PFSK-1 (cell line): ENCODE data around the gene STH.

ENCODE experiments used
- FOXP2 ChIP-seq: optimal IDR thresholded peaks from 2 replicates; pipeline ENCODE3; 2011; ENCODE audit warnings: borderline replicate concordance, control low read depth, inconsistent platforms; ENCODE audit not compliant: insufficient read depth; ENCODE audit errors: extremely low read length, extremely low read depth
- POLR2AphosphoS5 ChIP-seq: IDR thresholded peaks from 2 replicates; pipeline ENCODE4 v1.6.1; 2012; ENCODE audit warnings: low read depth, mild to moderate bottlenecking, control low read depth, low read length, moderate library complexity
- SIN3A ChIP-seq: IDR thresholded peaks from 2 replicates; pipeline ENCODE4 v1.6.1; 2012; ENCODE audit warnings: mild to moderate bottlenecking, low read length, moderate library complexity, borderline replicate concordance; ENCODE audit not compliant: insufficient read depth
- TAF1 ChIP-seq: IDR thresholded peaks from 2 replicates; pipeline ENCODE4 v1.6.1; 2012; ENCODE audit warnings: low read length, control low read depth, borderline replicate concordance; ENCODE audit not compliant: insufficient read depth
- TF ChIP-seq, protein P1 (sequence below), 2 experiments: IDR thresholded peaks; 2 replicates each; pipeline versions ENCODE4 v1.6.1 to v1.8.0; 2011 to 2012; ENCODE audit warnings: low read depth in 2 of 2, low read length in 2 of 2, control low read depth in 1 of 2, inconsistent platforms in 1 of 2, mild to moderate bottlenecking in 1 of 2, moderate library complexity in 1 of 2; ENCODE audit not compliant: insufficient read depth in 1 of 2

The STH gene

DNA sequence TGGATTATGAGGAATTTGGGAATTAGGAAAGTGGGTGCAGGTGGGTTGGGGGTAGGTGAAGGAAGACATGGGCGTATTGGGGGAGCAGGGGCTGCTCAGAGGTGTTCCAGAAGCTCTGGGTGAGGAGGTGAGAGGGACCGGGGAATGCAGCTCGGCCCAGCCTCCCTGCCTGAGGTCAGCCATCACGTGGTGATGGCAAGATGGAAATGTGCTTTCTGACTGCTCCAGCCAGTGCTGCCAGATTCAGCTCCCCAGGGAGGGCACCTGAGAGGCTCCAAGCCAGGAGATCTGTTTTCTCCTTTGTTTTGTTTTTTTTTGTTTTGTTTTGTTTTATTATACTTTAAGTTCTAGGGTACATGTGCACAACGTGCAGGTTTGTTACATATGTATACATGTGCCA, 35.2 kb upstream of the STH start:
- no peak for TF ChIP-seq SIN3A
- TF ChIP-seq POLR2AphosphoS5: no peak
- no peak for TF ChIP-seq TAF1
- no peak for TF ChIP-seq FOXP2
- TF ChIP-seq, protein P1, sequence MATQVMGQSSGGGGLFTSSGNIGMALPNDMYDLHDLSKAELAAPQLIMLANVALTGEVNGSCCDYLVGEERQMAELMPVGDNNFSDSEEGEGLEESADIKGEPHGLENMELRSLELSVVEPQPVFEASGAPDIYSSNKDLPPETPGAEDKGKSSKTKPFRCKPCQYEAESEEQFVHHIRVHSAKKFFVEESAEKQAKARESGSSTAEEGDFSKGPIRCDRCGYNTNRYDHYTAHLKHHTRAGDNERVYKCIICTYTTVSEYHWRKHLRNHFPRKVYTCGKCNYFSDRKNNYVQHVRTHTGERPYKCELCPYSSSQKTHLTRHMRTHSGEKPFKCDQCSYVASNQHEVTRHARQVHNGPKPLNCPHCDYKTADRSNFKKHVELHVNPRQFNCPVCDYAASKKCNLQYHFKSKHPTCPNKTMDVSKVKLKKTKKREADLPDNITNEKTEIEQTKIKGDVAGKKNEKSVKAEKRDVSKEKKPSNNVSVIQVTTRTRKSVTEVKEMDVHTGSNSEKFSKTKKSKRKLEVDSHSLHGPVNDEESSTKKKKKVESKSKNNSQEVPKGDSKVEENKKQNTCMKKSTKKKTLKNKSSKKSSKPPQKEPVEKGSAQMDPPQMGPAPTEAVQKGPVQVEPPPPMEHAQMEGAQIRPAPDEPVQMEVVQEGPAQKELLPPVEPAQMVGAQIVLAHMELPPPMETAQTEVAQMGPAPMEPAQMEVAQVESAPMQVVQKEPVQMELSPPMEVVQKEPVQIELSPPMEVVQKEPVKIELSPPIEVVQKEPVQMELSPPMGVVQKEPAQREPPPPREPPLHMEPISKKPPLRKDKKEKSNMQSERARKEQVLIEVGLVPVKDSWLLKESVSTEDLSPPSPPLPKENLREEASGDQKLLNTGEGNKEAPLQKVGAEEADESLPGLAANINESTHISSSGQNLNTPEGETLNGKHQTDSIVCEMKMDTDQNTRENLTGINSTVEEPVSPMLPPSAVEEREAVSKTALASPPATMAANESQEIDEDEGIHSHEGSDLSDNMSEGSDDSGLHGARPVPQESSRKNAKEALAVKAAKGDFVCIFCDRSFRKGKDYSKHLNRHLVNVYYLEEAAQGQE (IDR thresholded peaks at IDR 0.05; ENCODE audit: insufficient read depth in 1 of 2, low read depth in 2 of 2, low read length in 2 of 2): no peak

DNA sequence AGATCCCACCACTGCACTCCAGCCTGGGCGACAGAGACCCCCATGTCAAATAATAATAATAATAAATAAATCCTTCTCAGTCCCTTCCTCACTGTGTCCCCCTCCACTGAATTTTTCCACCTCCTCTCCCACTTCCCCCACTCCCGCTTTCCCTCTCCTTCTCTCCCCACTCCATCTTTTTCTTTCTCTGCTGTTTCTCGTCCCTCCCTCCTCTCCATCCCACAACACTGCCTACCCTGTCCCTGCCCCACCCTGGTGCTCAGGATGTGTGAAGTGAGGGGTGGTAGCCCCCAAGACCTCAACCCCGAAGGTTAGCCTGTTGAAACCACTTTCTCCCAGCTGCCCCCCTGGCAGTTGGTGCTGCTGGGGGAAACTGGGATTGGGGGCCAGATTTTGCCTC, 34.4 kb upstream of the STH start:
- TF ChIP-seq TAF1 (no peak), FOXP2 (no peak), SIN3A (no peak), POLR2AphosphoS5 (no peak)
- TF ChIP-seq, protein P1 (IDR thresholded peaks at IDR 0.05; ENCODE audit: insufficient read depth in 1 of 2, low read depth in 2 of 2, low read length in 2 of 2): no peak

DNA sequence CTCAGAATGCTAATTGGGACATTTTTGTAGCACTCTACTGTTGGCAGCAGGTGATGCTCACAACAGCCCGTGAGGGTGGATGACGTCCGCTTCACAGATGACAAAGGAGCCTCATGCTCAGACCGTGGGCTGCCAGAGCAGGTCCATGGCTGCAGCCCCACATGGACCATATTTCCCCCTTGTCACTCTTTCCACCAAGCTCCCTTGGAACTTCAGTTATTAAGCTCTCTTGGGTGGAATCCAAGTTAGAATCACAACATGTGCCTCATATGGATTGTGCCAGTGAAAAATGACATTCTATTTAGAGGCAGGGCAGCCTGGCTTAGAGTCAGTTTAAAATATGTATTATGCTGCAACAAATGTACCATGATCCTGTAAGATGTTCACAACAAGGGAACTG, 33.2 kb upstream of the STH start:
- TF ChIP-seq FOXP2: no peak
- TF ChIP-seq POLR2AphosphoS5: no peak
- TF ChIP-seq, protein P1 (IDR thresholded peaks at IDR 0.05; ENCODE audit: insufficient read depth in 1 of 2, low read depth in 2 of 2, low read length in 2 of 2): no peak
- no peak for TF ChIP-seq SIN3A
- TF ChIP-seq TAF1: no peak

DNA sequence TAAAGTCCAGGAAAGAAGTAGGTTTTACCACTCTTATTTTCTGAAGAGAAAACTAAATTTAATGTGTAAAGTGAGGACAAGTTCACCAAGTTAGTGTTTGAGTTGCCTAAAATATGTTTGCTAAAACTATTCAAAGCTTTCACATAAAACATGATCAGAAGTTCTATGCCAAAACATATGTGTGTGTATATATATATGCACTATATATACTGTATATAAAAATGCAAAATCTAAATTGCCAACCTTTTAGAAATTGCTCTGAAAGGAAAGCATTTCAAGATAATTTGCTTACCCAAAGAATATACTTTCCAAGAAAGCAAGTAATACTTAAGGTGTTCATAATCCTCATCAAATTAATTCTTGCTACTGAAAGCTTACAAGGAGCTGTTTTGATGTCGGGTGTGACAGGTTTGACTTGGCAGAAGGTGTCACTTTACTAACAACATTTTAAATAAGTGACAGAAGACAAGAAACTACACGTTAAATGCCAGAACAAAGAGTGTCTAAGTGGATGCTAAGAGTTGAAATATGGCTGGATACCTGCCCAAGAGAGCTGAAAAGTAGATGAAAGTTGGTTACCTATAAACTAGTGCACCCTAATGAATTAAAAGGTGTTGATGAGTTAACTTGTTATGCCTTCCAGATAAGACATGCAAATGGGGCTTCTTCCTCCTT, 32.3 kb upstream of the STH start:
- no peak for TF ChIP-seq FOXP2
- TF ChIP-seq, protein P1 (IDR thresholded peaks at IDR 0.05; ENCODE audit: insufficient read depth in 1 of 2, low read depth in 2 of 2, low read length in 2 of 2): no peak

DNA sequence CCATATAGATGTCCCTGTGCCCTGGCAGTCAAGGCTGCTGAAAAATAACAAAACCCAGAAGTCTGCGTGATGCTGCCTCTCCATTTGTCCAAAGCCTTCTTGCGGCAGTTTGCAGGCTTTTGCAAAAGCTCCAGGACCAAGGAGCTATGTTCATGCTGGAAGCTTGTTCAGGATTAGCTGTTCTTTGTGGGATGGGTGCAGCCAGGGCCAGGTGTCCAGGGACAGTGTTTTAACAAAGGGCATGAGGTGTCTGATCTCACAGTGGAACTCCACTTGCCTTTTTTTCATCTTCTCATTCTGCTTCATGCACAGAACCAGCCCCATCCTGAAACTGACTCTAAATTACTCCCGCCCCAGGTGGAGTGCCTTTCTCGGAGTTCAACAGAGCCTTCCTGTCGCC, 31.7 kb upstream of the STH start:
- TF ChIP-seq TAF1 (no peak), FOXP2 (no peak), POLR2AphosphoS5 (no peak), SIN3A (no peak)
- TF ChIP-seq, protein P1 (IDR thresholded peaks at IDR 0.05; ENCODE audit: insufficient read depth in 1 of 2, low read depth in 2 of 2, low read length in 2 of 2): no peak
